KG1 (cell line): ENCODE results near the gene MTMR1.
A peak's percentile ranks its signal among the peaks of the same experiment; 100 is the strongest.

ENCODE experiments used
- DNase-seq: peaks from one replicate; lab custom pipeline; 2025; lab: John Stamatoyannopoulos, UW

MTMR1 gene

DNA sequence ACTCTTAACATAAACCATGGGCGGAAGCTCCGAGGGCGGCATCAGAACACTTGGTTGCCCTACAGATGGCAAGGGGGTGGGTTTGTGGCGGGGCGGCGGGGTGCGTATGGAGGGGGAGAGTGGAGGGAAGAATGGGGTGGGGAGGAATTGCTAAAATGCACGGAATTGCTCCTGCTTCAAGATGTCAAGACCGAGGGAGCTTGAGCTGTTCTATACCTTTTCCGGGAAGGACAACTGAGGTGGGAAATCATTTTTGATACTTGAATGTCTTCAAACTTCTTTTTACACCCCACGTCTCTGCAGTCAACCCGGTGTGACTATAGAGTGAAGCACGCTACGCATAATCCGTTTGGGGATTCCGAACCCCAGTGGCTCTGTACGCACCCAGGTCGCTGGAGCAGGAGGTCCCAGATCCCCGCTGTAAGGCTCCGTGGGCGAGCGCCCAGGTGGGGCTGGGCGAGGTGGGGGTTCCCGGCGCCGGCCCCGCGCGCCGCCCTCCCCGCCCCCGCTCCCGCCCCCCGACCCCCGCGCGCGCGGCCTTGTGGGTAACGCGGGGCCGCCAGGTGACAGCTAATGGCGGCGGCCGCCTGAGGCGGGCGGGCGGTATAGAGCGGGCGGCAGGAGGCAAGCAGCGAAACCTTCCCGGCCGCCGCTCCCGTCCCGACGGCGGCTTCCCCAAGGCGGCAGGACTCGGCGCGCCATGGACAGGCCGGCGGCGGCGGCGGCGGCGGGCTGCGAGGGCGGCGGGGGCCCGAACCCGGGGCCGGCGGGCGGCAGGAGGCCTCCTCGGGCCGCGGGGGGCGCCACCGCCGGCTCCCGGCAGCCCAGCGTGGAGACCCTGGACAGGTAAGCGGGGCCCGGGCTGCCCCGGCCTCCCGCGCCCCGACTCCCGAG, at the start of gene MTMR1:
Gene MTMR1 (plus strand): TSS at position 566 of the 894 bp plus-strand sequence. CDS start 135 bp downstream, at position 701.
- no peak for DNase-seq

- no peak for DNase-seq
Observed at GRCh38 chrX:150643958-150644357, 49.2 kb upstream of the MTMR1 start.

DNA sequence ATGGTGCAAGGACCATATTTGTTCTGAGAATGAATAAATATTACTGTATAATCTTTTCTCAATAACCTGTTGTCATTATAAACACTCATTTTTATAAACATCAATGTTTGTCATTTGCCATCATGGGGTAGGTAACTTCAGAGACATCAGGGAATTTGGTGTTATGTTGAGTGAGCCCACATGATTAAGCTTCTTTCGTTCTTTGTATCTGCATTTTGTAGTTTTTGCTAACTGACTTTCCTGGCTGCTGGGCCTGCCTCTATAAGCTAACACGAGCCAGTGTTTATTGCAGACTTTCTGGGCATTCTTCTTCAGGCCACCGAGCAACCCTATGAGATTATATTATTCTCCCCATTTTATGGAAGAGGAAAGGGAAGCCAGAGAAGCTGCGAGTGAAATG, 48.8 kb upstream of the MTMR1 start:
- DNase-seq = no peak

GRCh38 chrX:150647331-150647730, 45.9 kb upstream of the MTMR1 start:
- DNase-seq = no peak

DNA sequence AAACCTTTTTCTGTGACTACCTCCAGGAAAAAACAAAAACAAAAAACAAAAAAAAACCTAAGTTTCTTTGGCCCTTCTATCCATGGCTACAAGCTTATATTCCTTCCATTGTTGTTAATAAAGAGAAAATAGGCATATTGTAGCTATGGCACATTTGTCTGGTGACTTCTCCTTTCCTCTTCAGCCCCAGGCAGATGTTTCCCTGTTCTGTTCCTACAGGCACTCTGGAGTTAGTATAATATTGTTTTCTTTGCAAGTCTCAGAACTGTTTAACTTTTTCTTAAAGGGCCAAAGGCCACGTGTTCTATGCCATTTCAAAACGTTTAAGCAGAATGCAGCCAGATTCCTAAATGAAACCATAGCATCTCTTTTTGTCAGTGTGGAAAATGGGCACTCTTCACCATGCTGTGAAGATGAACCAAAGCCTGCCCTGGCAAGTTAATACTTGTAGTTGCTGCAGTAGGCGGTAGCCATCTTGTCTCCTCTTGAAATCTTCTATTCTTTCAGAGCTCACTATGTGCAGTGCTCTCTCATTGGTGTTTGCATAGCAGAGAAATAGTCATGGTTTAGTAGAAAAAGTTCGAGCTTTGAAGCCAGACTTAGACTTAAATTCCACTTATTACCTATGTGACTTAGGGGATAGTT, 44.8 kb upstream of the MTMR1 start:
- no peak for DNase-seq

GRCh38 chrX:150649096-150649870, 43.9 kb upstream of the MTMR1 start:
- no peak for DNase-seq

GRCh38 chrX:150651906-150652305, 41.3 kb upstream of the MTMR1 start:
- DNase-seq = no peak

DNA sequence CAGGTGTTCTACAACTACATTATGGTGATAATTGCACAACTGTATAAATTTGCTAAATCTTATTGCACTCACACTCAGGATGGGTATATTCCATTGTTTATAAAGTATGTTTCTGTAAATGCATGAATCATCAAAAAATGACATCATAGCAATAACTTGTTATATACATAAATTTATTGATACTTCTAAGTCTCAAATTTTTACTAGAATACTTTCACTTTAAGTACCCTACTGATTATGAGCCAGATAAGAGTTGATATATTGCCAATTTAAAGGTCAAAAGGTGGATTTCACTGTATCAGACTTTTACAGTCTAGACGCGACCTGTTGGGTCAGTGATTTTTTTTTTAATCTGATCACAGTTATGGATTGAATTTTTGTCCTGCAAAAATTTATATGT, 37.4 kb upstream of the MTMR1 start:
- no peak for DNase-seq

DNA sequence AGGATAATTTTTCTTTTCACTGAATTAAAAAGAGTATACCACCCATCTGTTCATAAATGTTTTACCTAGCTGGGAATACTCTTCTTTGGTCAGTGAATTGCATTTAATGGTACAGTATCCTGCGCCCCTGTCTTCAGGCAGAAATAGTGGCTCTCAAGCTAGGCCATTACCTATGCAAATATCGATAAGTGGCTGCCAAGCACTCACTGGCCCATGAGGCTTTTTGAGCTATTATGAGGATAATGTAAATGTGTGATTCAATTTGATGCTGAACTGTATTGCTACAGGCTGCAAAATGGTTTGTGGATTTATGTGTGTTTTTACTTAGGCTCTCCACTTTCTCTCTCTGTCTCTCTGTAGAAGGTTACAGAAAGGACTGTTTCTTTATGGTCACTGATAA, 30.1 kb upstream of the MTMR1 start:
- no peak for DNase-seq

- no peak for DNase-seq
Observed at GRCh38 chrX:150664290-150664689, 28.9 kb upstream of the MTMR1 start.

- no peak for DNase-seq
Observed at GRCh38 chrX:150676221-150676620, 17.0 kb upstream of the MTMR1 start.

DNA sequence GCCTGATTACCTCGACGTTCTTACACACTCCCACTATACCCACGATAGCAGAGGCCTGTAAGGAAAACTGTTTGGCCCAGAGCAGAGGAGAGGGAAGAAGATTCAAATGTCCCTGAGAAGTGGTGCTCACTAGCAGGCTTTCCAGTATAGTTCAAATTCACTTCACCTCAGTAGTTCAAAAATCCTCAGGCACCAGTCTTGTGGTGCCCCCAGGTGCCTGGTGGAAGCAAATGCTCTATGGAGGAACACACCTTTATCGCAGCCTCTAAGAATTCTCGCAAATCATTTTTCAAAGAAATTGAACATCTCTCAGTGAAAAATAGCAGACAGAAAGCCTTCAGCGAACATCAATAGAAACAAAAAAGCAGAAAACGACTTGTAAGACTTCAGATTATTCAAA, 12.2 kb upstream of the MTMR1 start:
- no peak for DNase-seq

GRCh38 chrX:150683112-150683511, 10.1 kb upstream of the MTMR1 start:
- no peak for DNase-seq

DNA sequence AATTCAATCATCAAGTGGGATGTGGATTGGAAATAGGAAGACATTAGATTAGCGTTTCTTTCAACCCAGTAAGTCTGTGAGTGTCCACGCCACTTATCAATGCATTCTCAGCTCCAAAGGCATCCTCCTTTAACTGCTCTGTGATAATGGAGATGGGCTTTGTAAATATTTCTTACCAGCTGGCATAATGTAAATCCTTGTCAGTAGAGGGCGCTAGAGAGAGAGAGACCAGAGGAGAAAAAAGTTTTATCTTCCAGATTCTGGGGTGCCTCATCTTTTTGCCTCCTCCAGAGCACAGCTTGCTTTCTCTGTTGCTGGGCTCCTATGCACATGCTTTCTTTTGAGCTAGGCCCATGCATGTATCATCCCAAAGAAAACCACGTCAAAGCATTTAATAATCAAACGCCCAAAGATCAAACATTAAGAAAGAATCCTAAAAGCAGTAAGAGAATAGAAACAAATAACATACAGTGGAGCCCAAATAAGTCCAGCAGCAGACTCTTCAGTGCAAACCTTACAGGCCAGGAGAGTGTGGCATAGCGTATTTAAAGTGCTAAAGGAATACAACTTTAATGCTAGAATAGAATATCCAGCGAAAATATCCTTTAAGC, 9.6 kb upstream of the MTMR1 start:
- DNase-seq = peak; percentile 10

- no peak for DNase-seq
Observed at GRCh38 chrX:150688911-150689451, 4.2 kb upstream of the MTMR1 start.

DNA sequence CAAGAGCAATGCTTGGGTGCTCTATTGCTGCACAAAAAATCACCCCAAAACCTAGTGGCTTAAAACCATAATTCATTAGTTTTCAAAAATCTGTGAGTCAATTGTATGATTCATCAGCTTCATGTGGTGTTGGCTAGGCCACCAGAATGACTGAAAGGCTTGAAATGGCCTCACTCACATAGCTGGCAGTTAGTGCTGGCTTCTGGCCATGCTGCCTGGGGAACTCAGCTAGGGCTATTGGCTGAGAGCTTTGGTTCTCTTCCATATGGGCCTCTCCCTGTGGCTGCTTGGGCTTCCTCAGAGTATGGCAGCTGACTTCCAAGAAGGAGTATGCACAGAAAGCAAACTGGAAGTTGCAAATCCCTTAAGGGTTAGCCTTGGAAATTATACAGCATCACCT, 3.1 kb upstream of the MTMR1 start:
- DNase-seq = no peak

DNA sequence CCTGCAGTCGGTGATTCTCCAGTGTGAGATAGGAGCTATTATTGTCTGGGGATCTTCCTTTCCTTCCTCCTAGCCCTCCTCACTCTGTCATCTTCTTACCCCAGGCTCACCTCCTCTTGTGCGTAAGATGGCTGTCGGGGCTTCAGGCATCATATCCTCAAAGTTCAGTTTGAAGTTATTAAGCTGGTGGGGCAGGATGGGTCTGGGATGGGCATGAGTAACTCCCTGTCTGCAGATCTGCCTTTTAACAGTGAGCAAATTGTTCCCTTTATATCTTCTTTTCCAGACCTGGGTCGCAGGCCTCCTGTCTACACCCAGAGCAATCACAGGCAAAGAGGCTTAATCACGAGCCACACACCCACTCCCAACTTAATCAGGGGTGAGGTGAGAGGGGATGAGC, 900 bp upstream of the MTMR1 start:
- no peak for DNase-seq

- peak; percentile 3 for DNase-seq
Observed at GRCh38 chrX:150693725-150694574, 754 bp downstream of the MTMR1 start.

- no peak for DNase-seq
Observed at GRCh38 chrX:150694738-150695410, 1.7 kb downstream of the MTMR1 start.

DNA sequence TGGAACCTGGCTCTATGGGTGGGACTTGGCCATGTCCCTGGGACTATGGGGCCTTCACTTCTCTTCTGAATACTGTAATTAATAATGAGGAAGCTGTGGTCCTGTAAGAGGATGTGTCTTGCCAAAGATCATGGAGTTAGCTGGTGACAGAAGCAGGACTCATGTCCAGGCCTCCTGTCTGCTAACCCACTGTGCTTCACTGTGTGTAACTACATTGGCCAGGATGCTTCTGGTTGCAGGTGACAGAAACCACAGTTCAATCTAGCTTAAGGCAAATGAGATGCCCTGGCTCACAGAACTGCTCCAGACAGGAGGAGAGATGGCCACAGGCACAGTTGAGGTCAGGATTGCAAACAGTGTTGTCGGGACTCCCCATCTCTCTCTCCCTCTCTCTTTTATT, 3.1 kb downstream of the MTMR1 start:
- no peak for DNase-seq
